Sigmoid colon (tissue), 4 donors: ENCODE data around the gene TARM1.

Experiments used
- CTCF ChIP-seq, 4 experiments: fragments of 450-650 bp in 3 of 4; fragments of 200-600 bp in 1 of 4; IDR thresholded peaks; one replicate each; pipeline ENCODE4 v1.5.1; 2016 to 2019; ENCODE audit warnings: antibody characterized with exemption in 4 of 4, mild to moderate bottlenecking in 3 of 4, moderate library complexity in 2 of 4
- EP300 ChIP-seq, 4 donors: sonication (generic); formaldehyde crosslinking; IDR thresholded peaks; one replicate each; pipeline ENCODE4 v1.6.1; 2017; ENCODE audit warnings: antibody characterized with exemption in 4 of 4
- POLR2A ChIP-seq, 2 donors: fragments of 450-650 bp; IDR thresholded peaks; one replicate each; pipeline ENCODE4 v1.6.1; 2016; ENCODE audit warnings: antibody characterized with exemption in 2 of 2, mild to moderate bottlenecking in 2 of 2, moderate library complexity in 2 of 2
- POLR2AphosphoS5 ChIP-seq, 4 donors: sonication (generic); formaldehyde crosslinking; IDR thresholded peaks; one replicate each; pipeline ENCODE4 v1.6.1; 2017; ENCODE audit warnings: antibody characterized with exemption in 4 of 4

- TF ChIP-seq CTCF (IDR thresholded peaks at IDR 0.05) (no peak), EP300 (IDR thresholded peaks at IDR 0.05) (no peak), POLR2A (IDR thresholded peaks at IDR 0.05) (no peak), POLR2AphosphoS5 (IDR thresholded peaks at IDR 0.05) (no peak)
Measured at GRCh38 chr19:54128796-54129616, 47.8 kb upstream of the TARM1 start.
